HFF-Myc (cell line): ENCODE measurements around the gene GEMIN4.

ENCODE experiments used
- DNase-seq: peaks from one replicate; pipeline ENCODE4 v3.0.0-alpha.2; 2011; ENCODE audit warnings: low read depth; ENCODE audit errors: extremely low read depth
- H3K4me3 ChIP-seq: replicated peaks from 2 replicates; pipeline ENCODE4 v1.5.1; 2011; ENCODE audit warnings: low read depth, mild to moderate bottlenecking, control low read depth, low read length
- CTCF ChIP-seq: IDR thresholded peaks from 2 replicates; pipeline ENCODE4 v1.5.1; 2012; ENCODE audit warnings: mild to moderate bottlenecking, low read depth, low read length, control low read depth; ENCODE audit errors: missing control alignments

Gene GEMIN4

DNA sequence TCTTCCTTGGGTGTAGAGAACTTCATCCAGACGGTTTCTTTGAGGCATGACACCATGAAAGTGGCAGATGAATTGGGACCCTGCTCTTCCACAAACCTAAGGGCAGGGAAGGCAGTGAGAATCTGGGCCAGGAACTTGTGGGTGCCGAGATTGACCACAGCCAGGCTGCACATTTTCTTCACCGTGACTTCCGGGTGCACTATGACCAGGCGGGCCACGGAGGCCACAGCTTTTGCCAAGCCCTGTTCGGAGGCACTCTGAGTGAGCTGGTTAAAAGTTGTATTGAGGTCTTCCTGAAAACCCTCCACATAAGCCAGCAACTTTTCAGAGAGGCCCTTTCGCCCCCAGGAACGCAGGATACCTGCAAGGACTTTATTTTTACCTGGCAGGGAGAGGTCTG, 5.9 kb downstream of the GEMIN4 start:
- no peak overlapping the region for H3K4me3 ChIP-seq
- TF ChIP-seq CTCF = no peak
- DNase-seq = no peak

DNA sequence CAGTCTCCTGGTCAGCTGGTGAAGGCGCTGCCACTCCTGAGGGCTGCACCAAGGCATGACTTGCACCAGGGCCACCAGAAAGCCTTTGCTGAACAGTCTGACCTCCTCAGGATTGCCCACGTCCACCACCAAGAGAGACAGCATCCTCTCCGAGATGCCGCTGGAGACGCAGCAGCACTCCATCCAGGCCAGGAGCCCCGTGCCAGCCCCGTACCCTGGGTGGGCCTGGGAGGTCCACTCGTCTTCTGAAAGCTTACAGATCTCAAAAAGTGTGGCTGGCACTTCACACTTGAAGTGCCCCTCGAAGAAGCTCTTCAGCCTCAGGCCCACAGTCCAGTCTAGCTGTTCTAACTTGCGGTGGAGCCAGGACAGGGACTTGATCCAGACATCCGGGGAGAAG, 6.7 kb downstream of the GEMIN4 start:
- H3K4me3 ChIP-seq = no peak overlapping the region
- no peak for TF ChIP-seq CTCF
- DNase-seq = no peak

DNA sequence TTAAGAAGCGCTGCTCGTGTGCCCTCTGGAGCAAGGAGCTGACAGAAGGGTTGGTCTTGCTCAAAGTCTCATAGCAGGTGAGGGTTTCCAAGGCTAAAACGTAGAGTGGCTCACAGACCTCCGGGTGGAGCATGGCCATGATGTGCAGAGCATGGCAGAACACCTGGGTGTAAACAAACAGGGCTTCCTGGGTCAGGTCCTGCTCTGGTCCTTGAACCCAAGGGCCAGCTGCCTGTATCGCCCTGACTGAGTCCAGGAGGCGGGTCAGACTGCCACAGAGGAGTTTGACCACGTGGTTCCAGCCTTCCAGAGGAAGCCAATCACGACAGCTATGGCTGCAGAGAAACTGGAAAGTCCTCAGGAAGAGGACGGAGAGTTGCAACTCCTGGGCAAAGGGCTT, 7.1 kb downstream of the GEMIN4 start:
- no peak for TF ChIP-seq CTCF
- H3K4me3 ChIP-seq = no peak overlapping the region
- no peak for DNase-seq

GRCh38 chr17:743139-743538, 8.9 kb downstream of the GEMIN4 start:
- no peak for DNase-seq
- H3K4me3 ChIP-seq = no peak overlapping the region
- no peak for TF ChIP-seq CTCF

DNA sequence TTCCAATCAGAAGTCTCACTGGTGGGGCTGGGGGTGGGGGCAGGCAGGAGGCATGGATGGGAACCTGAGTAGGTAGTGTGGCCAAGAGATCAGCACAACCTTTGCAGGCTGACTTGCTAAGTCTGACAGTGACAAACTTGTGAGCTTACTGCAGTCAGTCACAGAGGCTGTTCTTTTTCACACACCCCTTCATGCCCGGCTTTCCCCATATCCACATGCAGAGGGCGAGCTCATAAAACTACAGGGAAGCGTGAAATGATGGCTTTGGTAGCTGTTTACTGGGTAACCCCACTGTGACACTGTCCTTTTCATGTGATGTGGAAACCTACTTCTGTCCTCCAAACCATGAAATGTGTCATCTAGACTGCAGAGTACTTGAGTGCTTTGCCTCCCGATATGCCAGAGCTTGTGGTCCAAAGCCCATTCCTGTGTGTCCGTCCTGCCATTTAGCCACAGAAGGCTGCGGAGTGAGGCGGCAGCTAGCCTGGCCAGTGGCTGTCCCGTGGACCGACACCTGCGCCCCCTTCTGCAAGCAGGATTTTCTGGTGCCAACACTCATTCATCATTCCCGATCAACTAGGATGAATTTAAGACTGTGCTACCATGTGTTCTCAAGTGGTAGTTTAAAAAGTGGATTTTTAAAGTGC, 9.8 kb downstream of the GEMIN4 start:
- DNase-seq = no peak
- no peak for TF ChIP-seq CTCF
- H3K4me3 ChIP-seq = no peak overlapping the region

DNA sequence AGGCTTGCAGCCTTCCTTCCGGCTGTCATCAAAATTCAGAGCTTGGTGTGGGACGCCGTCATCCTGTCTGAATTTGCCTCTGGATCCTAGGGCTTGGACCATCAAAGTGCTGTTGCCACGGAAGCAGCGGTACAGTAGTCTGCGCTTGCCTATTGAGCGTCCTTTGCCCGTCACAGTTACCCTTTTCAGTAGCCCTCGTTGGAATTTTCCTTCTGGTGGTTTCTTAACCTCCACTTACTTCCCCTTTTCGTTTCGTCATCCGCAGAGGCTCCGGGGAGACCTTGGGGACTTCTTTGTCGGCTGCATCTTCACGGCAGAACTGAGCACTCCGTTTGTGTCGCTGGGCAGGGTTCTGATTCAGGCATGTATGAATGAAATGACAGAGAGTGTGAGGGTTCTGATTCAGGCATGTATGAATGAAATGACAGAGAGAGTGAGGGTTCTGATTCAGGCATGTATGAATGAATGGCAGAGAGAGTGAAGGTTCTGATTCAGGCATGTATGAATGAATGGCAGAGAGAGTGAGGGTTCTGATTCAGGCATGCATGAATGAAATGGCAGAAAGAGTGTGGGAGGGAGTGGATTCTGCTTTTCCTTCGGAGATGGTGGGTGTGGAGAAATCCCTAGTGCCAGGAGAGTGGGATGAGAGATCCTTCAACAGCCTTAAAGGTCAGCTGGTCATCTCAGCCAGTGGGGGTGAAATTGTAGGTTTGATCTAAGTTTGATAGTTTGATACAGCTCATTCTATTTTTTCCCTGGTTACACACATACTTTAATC, 11.6 kb downstream of the GEMIN4 start:
- no peak for TF ChIP-seq CTCF
- H3K4me3 ChIP-seq = no peak overlapping the region
- DNase-seq = no peak
